ENCODE measurements around the gene CUX1.

- TF ChIP-seq POLR2A (IDR thresholded peaks at IDR 0.05) (no peak), EP300 (IDR thresholded peaks at IDR 0.05) (no peak), POLR2AphosphoS5 (IDR thresholded peaks at IDR 0.05) (no peak)
- TF ChIP-seq, protein P1, sequence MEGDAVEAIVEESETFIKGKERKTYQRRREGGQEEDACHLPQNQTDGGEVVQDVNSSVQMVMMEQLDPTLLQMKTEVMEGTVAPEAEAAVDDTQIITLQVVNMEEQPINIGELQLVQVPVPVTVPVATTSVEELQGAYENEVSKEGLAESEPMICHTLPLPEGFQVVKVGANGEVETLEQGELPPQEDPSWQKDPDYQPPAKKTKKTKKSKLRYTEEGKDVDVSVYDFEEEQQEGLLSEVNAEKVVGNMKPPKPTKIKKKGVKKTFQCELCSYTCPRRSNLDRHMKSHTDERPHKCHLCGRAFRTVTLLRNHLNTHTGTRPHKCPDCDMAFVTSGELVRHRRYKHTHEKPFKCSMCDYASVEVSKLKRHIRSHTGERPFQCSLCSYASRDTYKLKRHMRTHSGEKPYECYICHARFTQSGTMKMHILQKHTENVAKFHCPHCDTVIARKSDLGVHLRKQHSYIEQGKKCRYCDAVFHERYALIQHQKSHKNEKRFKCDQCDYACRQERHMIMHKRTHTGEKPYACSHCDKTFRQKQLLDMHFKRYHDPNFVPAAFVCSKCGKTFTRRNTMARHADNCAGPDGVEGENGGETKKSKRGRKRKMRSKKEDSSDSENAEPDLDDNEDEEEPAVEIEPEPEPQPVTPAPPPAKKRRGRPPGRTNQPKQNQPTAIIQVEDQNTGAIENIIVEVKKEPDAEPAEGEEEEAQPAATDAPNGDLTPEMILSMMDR (IDR thresholded peaks at IDR 0.05) = no peak
These were observed 279.4 kb downstream of the CUX1 start for GRCh38 chr7:102096706-102097427.

All from suprapubic skin (tissue), 4 donors.